ENCODE measurements around the gene PRG3. TPM values are rescaled to one million over a fixed set of nuclear protein-coding genes. Genes with fewer than 3 reads are reported as not detected.

Gene PRG3
- total RNA-seq, 1 donor from 2014 or later = not detected

- Mint-ChIP-seq H3K4me3 (ENCODE audit: low read depth) (no peak overlapping the region), H3K9me3 (ENCODE audit: low read depth) (peaks cover 4% of the 10 kb centered on the region), H3K27ac (no peak overlapping the region), H3K27me3 (peaks cover 4% of the 10 kb centered on the region), H3K36me3 (ENCODE audit: insufficient read depth) (no peaks in the 10 kb centered on the region), H3K4me1 (ENCODE audit: low read depth) (peaks cover 8% of the 10 kb centered on the region)
- TF ChIP-seq, protein P1, sequence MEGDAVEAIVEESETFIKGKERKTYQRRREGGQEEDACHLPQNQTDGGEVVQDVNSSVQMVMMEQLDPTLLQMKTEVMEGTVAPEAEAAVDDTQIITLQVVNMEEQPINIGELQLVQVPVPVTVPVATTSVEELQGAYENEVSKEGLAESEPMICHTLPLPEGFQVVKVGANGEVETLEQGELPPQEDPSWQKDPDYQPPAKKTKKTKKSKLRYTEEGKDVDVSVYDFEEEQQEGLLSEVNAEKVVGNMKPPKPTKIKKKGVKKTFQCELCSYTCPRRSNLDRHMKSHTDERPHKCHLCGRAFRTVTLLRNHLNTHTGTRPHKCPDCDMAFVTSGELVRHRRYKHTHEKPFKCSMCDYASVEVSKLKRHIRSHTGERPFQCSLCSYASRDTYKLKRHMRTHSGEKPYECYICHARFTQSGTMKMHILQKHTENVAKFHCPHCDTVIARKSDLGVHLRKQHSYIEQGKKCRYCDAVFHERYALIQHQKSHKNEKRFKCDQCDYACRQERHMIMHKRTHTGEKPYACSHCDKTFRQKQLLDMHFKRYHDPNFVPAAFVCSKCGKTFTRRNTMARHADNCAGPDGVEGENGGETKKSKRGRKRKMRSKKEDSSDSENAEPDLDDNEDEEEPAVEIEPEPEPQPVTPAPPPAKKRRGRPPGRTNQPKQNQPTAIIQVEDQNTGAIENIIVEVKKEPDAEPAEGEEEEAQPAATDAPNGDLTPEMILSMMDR (IDR thresholded peaks at IDR 0.05; ENCODE audit: unreplicated experiment) = peak; percentile 93
- peak; percentile 71 for DNase-seq (ENCODE audit: low spot score, unreplicated experiment)
Measured at GRCh38 chr11:57349491-57350274, 31.3 kb downstream of the PRG3 start.

DNA sequence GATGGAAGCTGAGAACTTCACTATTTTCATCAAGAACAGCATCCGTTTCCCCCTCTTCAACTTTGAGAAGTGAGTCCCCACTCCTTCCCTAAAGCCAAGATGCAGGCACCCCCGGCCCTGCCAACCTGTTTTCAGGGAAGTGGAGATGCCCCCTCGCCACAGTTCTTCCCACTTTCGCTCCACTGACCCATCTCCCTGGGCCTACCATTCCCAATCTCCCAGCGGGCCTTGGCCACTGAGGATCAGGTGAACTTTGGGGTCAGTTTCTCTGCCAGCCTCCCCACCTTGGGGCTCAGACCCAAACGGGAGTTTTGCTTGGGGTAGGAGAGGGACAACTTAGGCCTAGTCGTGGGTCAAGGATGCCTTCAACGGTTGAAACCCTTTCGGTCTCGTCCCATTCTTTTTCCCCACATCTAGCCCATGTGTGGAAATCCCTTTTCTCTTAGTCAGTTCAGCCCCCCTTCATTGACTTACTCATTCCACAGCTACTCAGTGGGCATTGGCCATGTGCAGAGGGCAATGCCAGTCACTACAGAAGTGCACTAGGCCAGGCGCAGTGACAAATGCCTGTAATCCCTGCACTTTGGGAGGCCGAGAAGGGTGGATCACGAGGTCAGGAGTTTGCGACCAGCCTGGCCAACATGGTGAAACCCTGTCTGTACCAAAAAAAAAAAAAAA lies 32.2 kb downstream of the PRG3 start:
- peaks cover 4% of the 10 kb centered on the region for H3K27me3 Mint-ChIP-seq
- peak overlapping the region; percentile 3 for H3K27ac Mint-ChIP-seq
- H3K9me3 Mint-ChIP-seq (ENCODE audit: low read depth) = peaks cover 4% of the 10 kb centered on the region
- no peak overlapping the region for H3K4me3 Mint-ChIP-seq (ENCODE audit: low read depth)
- no peaks in the 10 kb centered on the region for H3K36me3 Mint-ChIP-seq (ENCODE audit: insufficient read depth)
- no peak for DNase-seq (ENCODE audit: low spot score, unreplicated experiment)
- TF ChIP-seq, protein P1 (IDR thresholded peaks at IDR 0.05; ENCODE audit: unreplicated experiment) = no peak
- peaks cover 8% of the 10 kb centered on the region for H3K4me1 Mint-ChIP-seq (ENCODE audit: low read depth)

GRCh38 chr11:57348052-57348451 lies 32.9 kb downstream of the PRG3 start:
- H3K4me1 Mint-ChIP-seq (ENCODE audit: low read depth) = peaks cover 6% of the 10 kb centered on the region
- no peak for DNase-seq (ENCODE audit: low spot score, unreplicated experiment)
- H3K27me3 Mint-ChIP-seq = peaks cover 4% of the 10 kb centered on the region
- H3K9me3 Mint-ChIP-seq (ENCODE audit: low read depth) = peaks cover 4% of the 10 kb centered on the region
- no peaks in the 10 kb centered on the region for H3K36me3 Mint-ChIP-seq (ENCODE audit: insufficient read depth)
- no peak overlapping the region for H3K27ac Mint-ChIP-seq
- no peak overlapping the region for H3K4me3 Mint-ChIP-seq (ENCODE audit: low read depth)
- TF ChIP-seq, protein P1 (IDR thresholded peaks at IDR 0.05; ENCODE audit: unreplicated experiment) = no peak

- no peak for DNase-seq (ENCODE audit: low spot score, unreplicated experiment)
Measured at GRCh38 chr11:57347336-57347735, 33.6 kb downstream of the PRG3 start.

More at GRCh38 chr11:57347336-57347735, 33.6 kb downstream of the PRG3 start:
- peaks cover 6% of the 10 kb centered on the region for H3K4me1 Mint-ChIP-seq (ENCODE audit: low read depth)
- no peak overlapping the region for H3K4me3 Mint-ChIP-seq (ENCODE audit: low read depth)
- TF ChIP-seq, protein P1 (IDR thresholded peaks at IDR 0.05; ENCODE audit: unreplicated experiment) = no peak
- no peak overlapping the region for H3K27ac Mint-ChIP-seq
- H3K36me3 Mint-ChIP-seq (ENCODE audit: insufficient read depth) = no peaks in the 10 kb centered on the region
- H3K9me3 Mint-ChIP-seq (ENCODE audit: low read depth) = peaks cover 4% of the 10 kb centered on the region
- H3K27me3 Mint-ChIP-seq = peaks cover 4% of the 10 kb centered on the region
